ENCODE measurements around the gene MGAT5.

The MGAT5 gene

DNA sequence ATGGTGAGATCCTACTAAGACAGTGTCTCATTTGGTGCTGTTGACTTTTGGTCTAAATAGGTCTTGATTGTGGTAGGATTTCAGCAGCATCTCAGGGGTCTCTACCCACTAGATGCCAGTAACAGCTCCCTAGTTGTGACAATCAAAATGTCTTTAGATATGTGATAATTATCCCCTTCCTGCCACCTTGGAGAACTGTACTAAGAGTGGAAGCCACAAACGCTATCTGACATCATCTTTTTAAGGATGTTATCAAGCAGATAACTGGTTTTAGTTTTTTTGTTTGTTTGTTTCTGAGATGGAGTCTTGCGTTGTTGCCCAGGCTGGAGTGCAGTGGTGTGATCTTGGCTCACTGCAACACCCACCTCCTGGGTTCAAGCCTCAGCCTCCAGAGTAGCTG lies 3.1 kb downstream of the MGAT5 start:
- DNase-seq: no peak

DNA sequence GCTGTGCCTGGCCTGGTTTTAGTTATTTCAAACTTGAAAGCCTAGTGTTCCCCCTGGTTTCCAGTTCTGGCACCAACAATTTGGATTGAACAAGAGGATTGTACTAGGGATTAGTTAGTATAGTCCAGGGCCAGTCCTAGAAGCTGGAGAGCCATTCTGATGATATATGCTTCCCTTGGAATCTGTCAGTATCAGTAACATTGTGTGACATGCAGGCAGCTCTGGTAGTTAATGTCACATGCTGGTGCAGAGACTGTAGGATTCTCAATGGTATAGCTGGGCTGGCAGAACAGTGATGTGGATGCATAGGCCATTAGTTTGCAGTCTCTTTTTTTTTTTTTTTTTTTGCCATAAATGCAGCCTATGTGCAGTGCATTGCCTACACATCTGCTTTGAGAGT lies 3.6 kb downstream of the MGAT5 start:
- DNase-seq: no peak

DNA sequence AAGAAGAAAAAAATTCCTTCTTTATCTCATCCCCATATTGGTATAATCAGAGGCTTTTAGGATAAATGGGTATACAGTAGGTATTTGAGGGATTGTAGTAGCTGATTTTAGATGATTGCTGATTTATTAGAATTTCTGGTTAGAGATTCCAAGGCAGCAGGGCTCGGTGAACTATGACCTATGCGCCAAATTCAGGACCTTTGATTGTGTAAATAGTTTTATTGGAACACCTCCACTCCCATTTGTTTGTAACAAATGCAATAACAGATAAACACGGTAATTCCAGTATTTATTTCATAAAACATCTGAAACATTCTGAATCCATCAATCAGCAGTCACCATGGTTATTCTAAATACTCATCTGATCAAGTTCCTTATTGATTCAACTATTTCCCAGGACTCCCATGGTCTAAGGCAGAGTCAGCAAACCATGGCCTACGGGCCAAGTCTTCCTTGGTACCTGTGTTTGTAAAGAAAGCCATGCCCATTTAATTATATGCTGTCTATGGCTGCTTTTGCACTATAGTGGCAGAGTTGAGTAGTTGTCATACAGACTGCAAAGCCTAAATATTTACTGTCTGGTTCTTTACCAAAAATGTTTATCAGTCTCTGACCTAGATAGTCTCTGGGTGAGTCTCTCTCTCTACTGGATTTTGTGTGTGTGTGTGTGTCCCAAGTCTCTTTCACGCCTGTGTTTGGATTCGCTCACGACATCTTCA lies 4.3 kb downstream of the MGAT5 start:
- no peak for DNase-seq

DNA sequence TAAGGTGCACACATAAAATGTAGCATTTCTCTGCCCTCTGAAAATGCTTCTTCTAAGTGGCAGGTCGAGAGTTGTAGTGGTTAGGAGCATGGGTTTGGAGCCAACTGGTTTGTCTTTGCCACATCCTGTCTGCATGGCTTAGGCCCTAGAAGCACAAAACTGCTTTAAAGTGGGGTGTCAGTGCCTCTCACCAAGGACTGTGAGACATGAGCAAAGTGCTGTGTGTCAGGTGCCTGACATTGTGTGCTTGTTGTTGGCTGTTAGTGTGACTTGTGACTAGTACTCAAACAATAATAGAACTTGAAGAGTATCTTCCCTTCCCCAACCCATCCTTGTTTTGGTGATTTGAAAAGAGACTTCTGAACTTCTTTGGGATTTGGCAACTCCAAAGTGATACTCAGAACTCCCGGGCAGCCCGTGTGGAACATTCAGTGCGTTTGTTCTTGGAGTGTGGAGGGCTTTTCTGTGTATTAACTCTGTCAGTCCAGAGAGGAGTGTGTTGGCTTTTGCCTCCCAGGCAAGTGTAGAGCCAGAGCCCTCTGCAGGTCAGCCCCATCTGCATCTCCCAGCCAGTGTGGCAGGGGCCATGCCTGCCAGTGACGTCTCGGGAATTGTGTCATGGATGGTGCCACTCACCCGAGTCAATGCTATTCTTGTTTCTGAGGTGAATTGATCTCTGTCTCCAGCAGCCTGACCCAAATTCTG lies 5.0 kb downstream of the MGAT5 start:
- no peak for DNase-seq

DNA sequence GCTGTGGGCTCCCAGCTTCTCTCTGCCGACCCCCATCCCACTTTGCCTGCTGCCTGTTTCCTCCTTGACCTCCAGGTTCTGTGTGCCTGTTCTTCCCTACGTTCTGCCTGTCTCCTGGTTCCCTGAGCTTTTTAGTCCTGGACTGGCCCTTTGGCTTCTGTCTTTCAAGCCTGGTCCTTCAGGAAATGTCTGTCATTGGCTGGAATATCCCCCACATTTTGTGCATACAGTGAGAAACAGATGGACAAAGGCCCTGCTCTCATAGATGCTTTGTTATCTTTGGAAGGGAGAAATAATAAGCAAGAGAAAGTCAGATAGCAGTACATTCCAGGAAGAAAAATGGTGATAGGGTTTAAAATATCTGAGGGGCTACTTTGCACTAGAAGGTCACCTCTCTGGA lies 5.7 kb downstream of the MGAT5 start:
- no peak for DNase-seq

DNA sequence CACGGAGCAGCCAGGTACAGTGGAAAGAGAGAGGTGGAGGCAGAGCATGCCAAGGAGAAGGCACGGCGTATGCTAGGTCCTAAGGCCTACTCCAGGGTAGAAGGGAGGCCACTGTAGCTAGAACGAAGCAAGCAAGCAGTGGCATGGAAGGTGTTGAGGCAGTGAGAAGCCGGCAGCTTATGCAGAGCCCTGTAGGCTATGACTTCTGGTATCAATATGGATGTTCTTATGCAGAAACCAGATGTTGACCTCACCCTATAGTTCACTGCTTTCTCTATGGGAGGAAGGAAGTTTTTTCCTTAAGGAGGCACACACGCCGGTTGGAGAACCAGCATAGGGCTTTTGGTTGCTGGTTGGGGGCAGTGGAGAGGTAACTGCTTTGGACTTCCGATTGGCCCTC lies 6.1 kb downstream of the MGAT5 start:
- no peak for DNase-seq

DNA sequence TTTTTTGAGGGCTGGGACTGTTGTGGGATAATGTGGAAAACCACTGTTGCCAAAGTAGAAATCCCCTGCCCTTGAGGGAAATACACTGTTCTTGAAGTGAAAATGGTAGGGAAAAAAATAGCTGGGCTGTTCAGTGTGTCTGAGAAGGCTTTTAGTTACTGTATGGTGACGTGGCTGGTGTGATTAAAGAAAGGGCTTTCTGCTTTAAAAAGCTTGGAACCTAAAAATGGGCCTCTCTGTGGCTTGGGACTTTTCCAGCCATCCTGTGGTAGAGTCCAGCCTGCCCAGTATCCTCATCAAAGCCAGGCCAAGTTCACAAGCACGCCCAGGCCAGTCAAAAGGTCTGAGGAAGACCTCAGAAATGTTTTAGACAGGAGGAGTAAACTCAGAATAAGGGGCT lies 6.8 kb downstream of the MGAT5 start:
- DNase-seq: no peak

DNA sequence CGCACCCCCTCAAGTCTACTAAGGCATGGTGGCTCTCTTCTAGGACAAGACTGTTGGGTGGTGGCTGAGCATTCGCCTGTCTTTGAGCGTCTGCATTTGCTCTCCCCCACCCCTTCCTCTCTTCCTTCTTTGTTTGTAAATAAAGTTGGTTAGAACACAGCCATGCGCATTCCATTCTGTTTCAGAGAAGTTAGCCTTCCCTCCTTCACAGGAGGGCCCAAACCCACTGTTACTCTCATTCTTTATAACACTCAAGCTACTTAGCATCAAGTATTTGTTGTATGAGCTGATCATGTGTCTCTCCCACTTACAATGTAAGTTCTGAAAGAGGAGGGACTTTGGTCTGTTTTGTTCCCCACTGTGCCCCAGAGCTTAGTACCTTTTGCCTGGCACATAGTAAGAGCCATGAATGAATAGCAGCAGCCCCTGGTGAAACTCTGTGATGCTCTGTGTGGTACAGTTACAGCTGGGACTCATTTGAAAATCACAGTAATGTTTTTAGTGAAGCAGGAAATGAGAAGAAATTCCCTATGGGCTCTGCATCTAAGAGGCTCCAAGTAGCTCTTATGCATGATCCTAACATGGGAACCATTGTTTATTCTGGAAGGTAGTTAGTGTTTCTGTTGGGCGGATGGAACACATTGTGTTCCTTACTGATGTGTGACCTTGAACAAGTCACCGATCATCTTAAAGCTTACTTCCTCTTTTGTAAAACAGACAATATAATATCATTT lies 7.7 kb downstream of the MGAT5 start:
- DNase-seq: no peak

DNA sequence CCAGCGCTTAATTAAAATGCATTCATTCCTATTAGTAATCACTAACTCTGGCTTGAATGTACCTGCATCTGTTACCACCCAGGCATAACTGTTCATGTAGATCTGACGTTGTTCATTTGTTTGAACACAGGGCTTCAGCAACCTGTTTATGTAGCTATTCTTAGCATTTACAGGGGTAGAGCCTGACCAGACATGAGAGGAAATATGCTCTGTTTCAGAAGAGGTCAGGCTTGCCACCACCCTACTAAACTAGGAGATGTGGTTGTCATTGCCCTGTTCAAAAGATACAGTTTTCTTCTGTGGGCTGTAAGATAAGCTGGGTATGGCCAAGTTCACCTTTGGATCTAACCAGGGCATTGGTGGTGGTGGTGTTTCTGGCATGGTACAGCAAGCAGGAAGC lies 8.8 kb downstream of the MGAT5 start:
- DNase-seq: no peak

DNA sequence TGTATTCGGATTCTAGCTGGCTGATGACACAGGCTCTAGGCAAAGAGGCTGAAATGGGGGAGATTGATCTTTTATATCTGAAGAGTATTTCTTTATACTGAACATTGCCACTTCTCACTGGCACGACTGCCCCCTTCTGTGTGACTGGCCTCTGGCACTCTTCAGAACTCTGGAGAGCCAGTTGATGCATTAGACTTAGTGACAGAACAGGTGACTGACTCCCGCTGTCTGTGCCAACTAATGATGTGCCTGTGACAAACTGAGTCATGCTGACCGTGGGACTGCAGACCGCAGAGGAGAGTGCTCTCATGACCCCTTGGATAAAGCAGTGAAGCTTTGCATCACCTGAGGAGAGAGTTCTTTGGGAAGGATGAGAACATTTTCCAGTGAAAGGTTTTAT lies 14.4 kb downstream of the MGAT5 start:
- no peak for DNase-seq

DNA sequence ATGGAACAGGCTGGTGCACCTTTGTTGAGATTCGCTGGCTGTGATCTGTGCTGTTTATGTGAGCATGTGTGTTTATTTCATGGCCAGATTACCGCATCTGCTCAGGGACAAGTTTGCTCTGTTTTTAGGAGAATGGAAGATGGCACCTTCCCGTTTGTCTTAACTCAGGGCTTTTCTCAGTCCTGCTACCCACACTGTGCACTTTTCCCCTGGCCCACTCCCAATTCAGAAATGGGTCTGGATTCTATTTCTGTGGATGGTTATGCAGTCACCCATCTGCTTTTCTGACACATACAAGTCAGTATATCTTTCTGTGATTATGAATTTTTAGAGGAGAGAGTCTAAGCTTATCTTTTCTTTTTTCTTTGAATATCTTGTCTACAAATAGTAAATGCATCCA lies 15.4 kb downstream of the MGAT5 start:
- no peak for DNase-seq

DNA sequence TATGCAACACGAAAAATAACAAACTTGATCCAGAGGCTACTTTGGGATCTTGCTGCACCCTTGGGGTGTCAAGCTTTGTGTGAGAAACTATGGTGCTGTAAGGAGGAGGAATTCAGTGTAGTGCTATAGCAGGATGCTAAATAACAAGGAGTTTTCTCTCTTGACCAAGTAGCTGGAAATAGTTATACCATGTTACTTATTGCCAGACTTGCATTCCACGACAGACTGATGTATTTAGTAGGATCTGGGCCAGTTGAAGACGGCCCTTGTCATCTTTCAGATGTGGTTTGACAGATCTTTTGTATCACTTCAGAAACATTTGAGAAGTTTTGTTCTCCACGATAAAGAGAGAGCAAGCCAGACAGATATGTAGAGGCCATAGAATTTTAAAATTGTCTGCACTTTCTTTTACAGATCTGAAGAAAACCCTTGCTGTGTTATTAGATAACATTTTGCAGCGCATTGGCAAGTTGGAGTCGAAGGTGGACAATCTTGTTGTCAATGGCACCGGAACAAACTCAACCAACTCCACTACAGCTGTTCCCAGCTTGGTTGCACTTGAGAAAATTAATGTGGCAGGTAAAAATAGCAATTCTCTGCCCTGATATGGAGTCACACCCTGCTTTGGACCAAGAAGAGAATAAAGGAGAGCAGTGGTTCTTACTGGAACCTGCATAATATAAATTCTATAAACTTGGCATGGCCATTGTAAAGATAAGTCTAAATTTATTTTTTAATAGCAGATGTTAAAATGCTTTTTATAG lies 16.3 kb downstream of the MGAT5 start:
- DNase-seq: no peak

DNA sequence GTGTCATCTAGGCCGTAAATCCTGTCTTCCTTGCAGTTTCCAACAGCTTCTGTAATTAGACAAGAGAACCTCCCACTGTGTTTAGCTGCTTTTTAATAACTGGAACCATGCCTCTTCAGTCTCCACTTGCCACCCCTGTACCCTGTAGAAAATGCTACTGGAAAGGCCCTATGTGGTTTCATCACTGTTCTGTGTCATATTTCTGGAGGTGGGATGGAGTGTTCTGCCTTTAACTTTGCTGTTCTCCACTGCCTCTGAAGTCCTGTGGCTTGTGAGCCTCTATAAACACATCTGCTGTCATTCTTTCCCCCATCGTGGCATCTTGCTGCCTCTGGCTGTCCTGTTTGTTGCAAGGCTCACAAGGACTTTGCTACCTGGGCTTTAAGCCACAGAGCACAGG lies 17.9 kb downstream of the MGAT5 start:
- DNase-seq: no peak

DNA sequence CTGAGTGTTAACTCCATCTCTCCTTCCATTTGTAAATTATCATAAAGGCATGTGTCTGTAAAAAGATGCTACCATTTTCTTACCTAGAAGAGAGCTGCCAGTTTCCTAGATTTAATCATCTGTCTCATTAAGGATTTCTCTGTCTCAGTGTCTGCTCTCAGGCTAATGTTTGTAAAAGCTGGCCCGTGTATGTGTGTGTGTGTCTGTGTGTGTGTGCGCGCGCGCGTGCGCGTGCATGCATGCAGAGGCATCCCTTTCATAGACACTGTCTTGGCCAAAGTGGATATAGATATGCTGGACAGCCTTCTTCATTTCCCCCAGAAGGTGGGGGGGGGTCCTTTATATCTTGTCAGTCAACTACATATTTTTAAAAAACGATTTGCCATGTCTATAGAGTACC lies 18.9 kb downstream of the MGAT5 start:
- no peak for DNase-seq

DNA sequence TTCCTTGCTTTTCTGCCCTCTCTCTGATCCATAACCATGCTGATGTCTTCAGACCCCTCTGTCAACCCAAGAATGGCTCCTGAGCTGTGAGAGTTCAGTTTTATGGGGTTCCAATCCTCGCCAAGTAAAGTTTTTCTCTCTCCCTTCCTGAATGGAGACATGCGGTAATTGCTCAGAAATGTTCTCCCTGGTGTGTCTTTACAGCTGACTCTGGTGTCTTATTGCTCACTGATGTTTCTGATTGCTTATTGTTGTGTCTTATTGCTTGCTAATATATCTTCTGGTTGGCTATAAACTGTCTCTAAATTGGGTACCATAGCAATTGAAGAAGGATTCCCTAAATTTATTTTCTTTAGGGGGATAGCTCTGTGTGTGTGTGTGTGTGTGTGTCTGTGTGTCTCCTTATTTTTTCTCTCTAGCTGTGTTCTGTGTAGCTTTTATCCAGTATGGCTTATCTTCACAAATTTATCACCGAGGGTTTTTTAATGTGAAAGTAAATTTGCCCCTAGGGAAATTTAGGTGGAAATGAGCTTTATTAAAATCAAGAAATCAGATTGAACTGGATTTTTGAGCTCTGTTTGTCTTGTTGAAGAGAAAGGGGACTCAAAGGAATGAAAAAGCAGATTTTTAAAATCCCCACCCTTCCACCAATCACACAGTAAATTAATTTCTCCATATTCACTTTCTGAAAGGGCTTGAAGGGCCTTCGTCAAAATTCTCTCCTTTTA lies 19.5 kb downstream of the MGAT5 start:
- no peak for DNase-seq

DNA sequence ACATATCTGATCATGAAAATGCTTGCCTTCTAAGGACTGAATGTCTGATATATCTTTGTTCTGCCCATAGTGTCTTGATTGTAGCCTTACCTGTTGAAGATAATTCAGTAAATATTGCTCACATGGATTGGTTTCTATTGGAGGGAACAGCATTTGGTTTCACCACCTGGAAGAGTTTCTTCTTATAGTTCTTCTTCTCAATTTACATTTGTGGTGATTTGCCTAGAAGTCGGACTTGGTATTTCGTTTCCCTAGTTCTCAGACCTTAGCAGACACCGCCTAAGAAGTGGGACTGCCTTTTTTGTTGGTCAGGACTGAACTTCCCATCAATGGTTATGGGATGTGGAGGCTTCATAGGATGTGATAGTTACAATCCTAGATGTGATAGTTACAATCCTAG lies 20.2 kb downstream of the MGAT5 start:
- DNase-seq: no peak

DNA sequence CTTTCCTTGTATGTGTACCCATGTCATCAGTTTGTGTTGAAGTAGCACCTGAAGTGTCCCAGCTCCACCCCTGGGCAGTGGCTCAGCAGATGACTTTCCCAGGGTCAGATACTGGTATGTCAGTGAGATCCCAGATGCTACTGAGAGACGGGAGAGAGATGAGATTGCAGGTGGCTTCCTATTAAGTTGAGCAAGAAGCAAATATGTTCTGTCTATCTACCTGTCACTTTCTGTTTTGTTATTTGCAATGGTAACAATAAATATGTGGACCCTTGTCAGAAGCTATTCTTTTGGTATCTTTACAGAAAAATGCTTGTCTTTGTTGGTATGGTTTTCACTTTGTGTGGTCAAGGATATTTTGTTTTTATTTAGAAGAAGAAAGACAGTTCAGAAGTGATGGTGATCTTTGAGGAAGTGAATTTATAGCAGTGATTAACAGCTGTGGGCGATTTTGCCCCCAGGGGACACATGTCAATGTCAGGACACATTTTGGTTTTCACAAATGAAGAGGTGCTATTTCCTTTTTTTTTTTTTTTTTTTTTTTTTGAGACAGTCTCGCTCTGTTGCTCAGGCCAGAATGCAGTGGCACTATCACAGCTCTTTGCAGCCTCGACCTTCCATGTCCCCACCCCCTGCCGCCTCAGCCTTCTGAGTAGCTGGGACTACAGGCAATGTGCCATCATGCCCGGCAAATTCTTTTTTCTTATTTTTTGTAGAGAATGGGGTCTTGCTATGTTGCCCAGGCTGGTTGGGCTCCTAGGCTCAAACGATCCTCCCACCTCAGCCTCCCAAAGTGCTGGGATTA lies 21.4 kb downstream of the MGAT5 start:
- DNase-seq: no peak

DNA sequence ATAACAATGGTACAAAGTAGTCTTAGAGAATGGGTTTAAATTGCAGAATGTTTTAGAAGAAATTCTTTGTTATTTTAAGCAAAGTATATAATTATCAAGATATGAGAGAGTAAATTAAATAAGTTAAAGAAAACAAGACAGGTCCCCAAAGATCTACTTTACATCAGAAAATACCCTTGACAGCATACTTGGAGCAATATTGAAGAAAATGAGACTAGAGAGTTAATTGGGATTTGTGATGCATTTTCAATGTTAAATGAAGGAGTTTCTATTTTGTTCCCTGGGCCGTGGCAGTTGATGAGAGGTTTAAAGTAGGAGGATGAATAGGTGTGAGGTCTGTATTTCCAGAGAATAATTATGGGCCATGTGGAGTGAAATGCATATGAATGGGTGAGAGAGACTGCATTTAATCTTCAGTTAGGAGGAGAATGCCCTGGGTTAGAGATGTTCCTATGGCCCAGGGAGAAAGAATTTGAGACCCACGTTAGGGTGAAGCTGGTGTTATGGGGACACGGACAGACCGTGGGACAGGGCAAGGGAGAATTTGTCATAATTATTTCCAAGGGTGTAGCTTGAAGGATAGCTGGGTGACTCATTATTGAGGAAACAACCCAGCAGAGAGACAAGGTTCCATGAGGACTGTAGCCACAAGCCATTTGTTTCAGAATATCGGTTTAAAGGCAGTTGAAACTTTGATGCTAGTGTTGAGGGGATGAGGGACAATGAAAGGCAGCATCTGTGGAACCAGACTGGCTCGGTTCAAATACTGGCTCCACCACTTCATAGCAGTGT lies 22.7 kb downstream of the MGAT5 start:
- no peak for DNase-seq

DNA sequence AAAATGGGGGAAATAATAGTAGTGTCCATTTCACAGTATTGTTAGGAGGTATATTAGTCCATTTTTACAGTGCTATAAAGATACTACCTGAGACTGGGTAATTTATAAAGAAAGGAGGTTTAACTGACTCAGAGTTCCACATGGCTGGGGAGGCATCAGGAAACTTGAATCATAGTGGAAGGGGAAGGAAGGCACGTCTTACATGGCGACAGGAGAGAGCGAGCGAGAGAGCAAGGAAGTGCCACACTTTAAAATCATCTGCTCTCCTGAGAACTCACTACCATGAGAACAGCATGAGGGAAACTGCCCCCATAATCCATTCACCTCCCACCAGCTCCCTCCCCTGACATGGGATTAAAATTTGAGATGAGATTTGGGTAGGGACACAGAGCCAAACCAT lies 23.4 kb downstream of the MGAT5 start:
- no peak for DNase-seq

DNA sequence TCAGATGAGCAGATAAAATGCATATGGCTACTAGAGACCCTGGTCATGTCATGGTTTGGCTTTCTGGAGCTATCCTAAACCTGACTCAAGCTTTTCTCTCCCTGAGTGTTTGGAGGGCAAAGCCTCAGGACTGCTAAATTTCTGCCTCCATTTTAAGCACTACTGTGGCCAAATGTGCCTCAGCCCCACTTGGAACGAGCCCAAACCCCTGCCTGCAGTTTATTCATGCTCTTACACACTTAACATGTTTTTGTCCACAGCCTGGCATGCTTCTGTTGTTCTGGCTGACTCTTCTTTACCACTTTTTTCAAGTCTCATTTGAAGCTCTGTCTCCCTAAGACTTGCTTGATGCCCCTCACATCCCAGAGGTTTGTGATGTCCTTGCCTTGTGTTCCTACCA lies 24.7 kb downstream of the MGAT5 start:
- DNase-seq: no peak

DNA sequence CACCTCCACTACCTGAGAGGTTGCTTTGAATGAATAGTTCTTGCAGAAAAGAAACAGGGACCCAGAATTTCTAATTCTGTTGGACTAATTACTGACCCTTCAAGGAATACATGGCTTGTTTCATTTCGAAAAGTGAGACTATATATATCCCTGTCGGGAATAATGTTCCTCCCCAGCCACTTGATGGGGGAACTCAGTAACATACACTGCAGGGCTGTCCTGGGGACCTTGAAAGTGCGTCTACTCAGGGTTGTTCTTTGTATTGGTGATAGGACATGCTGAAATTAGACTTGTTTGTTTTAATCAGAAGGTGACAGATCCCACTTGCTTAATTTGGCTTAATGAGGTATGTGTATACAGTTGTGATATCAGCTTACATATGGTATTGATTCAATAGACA lies 25.5 kb downstream of the MGAT5 start:
- DNase-seq: no peak

All from RPMI8226 (cell line).